NB4 (cell line): ENCODE measurements around the gene RCAN3.
A peak's percentile ranks its signal among the peaks of the same experiment; 100 is the strongest.
"Not testable (repeated sequence)": the region's sequence is repeated elsewhere in the genome, so short reads cannot be mapped to it uniquely, and the experiment has no call there.

ENCODE experiments used
- DNase-seq: peaks from one replicate; pipeline ENCODE4 v3.0.0; 2010; ENCODE audit warnings: low read depth
- H3K4me3 ChIP-seq: one replicate; pipeline ENCODE4 v1.5.1; 2011; ENCODE audit warnings: mild to moderate bottlenecking, low read depth, low read length, moderate library complexity
- MYC ChIP-seq: IDR thresholded peaks from 2 replicates; pipeline ENCODE4 v1.6.1; 2011; ENCODE audit warnings: low read depth, low read length
- POLR2A ChIP-seq: IDR thresholded peaks from 2 replicates; pipeline ENCODE4 v1.6.1; 2011; ENCODE audit warnings: mild to moderate bottlenecking; ENCODE audit not compliant: insufficient read length; ENCODE audit errors: extremely low read depth
- TF ChIP-seq, protein P1 (sequence below): IDR thresholded peaks from one replicate; pipeline ENCODE4 v1.5.1; 2012; ENCODE audit warnings: low read depth, low read length
- TF ChIP-seq, protein P2 (sequence below): IDR thresholded peaks from 2 replicates; pipeline ENCODE4 v1.6.1; 2011; ENCODE audit warnings: low read depth, low read length

RCAN3 gene

DNA sequence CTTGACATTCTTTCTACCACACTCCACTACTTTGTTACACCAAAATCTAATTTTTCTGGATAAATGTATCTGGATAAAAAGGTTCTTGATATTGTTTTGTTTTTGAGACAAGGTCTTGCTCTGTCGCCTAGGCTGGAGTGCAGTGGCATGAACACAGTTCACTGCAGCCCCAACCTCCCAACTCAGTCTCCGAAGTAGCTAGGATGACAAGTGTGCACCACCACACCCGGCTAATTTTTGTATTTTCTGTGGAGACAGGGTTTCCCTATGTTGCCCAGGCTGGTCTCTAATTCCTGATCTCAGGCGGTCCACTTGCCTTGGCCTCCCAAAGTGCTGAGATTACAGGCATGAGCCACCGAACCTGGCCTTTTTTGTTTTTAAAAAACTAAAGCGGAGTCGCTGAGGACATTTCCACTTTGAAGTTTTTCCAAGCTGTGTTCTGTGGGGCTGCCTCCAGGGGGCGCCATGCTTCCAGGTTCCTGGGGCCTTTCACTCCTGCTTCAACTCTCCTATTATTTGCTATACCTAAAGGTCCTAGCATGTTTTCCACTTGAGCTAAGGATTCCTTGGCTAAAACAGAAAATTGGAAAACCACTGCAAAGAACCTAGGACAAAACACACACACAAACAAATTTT is 39.2 kb downstream of the RCAN3 start:
- H3K4me3 ChIP-seq = no peak overlapping the region
- peak; percentile 51 for DNase-seq
- TF ChIP-seq, protein P1, sequence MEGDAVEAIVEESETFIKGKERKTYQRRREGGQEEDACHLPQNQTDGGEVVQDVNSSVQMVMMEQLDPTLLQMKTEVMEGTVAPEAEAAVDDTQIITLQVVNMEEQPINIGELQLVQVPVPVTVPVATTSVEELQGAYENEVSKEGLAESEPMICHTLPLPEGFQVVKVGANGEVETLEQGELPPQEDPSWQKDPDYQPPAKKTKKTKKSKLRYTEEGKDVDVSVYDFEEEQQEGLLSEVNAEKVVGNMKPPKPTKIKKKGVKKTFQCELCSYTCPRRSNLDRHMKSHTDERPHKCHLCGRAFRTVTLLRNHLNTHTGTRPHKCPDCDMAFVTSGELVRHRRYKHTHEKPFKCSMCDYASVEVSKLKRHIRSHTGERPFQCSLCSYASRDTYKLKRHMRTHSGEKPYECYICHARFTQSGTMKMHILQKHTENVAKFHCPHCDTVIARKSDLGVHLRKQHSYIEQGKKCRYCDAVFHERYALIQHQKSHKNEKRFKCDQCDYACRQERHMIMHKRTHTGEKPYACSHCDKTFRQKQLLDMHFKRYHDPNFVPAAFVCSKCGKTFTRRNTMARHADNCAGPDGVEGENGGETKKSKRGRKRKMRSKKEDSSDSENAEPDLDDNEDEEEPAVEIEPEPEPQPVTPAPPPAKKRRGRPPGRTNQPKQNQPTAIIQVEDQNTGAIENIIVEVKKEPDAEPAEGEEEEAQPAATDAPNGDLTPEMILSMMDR = peak; percentile 64
- TF ChIP-seq POLR2A = no peak

DNA sequence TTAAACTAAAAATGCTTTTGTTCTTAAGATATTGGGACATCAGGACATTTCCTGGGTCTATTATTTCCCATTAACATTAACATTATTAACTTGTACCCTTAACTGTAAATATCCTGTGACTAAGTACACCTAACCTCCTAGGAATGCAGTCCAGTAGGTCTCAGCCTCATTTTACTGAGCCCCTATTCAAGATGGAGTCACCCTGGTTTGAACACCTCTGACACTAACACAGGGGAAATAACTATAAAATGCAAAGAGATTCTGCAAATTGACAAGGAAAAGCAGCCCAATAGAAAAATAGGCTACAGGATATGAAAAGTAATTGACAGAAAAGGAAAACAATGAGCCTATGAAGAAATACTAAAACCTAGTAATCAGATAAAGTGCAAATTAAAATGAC is 41.6 kb downstream of the RCAN3 start:
- no peak for TF ChIP-seq POLR2A
- no peak for TF ChIP-seq MYC
- TF ChIP-seq, protein P2, sequence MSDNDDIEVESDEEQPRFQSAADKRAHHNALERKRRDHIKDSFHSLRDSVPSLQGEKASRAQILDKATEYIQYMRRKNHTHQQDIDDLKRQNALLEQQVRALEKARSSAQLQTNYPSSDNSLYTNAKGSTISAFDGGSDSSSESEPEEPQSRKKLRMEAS = no peak
- TF ChIP-seq, protein P1 = no peak
- DNase-seq = no peak
- no peak overlapping the region for H3K4me3 ChIP-seq

DNA sequence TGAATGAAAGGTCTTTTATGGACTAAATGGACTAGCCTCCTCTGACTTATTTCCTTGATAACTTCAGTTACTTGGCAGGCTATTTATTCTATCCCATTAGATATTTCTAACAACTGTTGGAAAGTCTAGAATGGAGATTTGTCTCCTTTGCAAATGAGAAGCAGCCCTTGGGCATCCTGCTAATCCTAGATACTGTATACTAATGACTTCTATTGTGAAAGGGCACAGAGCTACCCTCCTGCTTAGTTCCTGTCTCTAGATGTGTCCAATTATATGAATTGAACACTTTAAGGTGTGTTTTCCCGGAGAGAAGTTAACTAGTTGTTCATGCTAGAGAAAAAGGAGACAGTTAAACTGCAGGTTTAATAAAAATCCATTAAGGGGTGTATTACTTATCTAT is 43.0 kb downstream of the RCAN3 start:
- H3K4me3 ChIP-seq = no peak overlapping the region
- TF ChIP-seq POLR2A (no peak), MYC (no peak)
- TF ChIP-seq, protein P2 = no peak
- TF ChIP-seq, protein P1 = no peak
- no peak for DNase-seq

DNA sequence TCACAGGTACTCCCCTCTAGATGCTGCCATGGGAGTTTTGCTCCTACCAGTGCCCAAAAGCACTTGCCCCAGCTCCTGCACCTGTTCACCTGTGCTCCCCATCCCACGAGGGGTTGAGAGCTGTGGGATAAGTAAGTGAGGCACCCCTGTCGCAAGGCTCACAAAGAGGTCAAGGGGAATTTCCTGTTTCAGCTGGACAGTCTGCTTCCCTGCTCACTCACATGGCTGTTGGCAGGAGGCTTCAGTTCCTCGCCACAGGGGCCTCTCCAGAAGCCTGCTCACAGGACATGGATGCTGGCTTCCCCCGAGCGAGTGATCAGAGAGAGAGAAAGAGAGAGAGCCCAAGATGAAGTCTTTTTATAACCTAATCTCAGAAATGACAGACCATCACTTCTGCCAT is 44.6 kb downstream of the RCAN3 start:
- TF ChIP-seq, protein P2 = no peak
- TF ChIP-seq, protein P1 = no peak
- TF ChIP-seq MYC (no peak), POLR2A (no peak)
- no peak overlapping the region for H3K4me3 ChIP-seq

DNA sequence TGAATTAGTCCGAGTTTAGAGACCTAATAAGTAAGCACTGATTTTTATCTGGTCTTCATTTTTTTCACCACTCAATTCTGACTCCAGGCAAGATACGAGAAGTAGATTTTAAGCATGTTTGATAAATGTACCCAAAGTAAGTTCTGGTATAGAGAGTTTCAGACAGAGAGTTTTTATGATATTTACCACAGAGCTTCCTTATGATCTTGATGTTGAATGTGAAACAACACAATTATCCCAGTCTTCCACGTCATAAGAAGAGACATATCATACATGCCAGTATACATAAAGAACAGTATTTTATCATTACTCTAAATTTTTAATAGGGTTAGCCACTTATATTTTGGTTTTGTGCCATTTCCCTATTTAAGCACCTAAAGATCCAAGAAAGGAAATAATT is 45.4 kb downstream of the RCAN3 start:
- TF ChIP-seq, protein P2 = no peak
- TF ChIP-seq MYC (no peak), POLR2A (no peak)
- TF ChIP-seq, protein P1 = no peak
- no peak for DNase-seq
- no peak overlapping the region for H3K4me3 ChIP-seq

More for the DNA sequence above, 44.6 kb downstream of the RCAN3 start:
- DNase-seq = no peak

DNA sequence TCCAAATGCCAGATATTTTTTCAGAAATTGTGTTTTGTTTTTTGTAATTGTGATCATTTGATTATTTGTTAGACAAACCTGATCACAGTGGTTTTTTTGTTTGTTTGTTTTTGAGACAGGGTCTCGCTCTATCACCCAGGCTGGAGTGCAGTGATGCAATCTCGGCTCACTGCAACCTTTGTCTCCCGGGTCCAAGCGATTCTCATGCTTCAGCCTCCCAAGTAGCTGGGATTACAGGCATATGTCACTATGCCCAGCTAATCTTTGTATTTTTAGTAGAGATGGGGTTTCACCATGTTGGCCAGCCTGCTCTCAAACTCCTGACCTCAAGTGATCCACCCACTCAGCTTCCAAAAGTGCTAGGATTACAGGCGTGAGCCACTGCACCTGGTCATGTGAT is 46.6 kb downstream of the RCAN3 start:
- H3K4me3 ChIP-seq, DNase-seq: not testable (repeated sequence)
